Testis (tissue), 3 donors: ENCODE data around the gene ANKRD11. TPM values are rescaled to one million over a fixed set of nuclear protein-coding genes. Genes with fewer than 3 reads are reported as not detected.

Experiments used
- DNase-seq: peaks from one replicate; pipeline ENCODE4 v3.0.0-alpha.2; 2019
- H3K27ac ChIP-seq, 2 donors: fragments of 200-600 bp; sonication (generic); one replicate each; pipeline ENCODE4 v1.5.1; 2019
- H3K27me3 ChIP-seq: fragments of 200-600 bp; sonication (generic); one replicate; pipeline ENCODE4 v1.5.1; 2019
- H3K36me3 ChIP-seq: fragments of 200-600 bp; sonication (generic); one replicate; pipeline ENCODE4 v1.5.1; 2017; ENCODE audit warnings: low read depth; ENCODE audit errors: missing control alignments
- H3K4me1 ChIP-seq: fragments of 200-600 bp; sonication (generic); one replicate; pipeline ENCODE4 v1.5.1; 2019
- H3K4me3 ChIP-seq, 2 donors: fragments of 200-600 bp; sonication (generic); one replicate each; pipeline ENCODE4 v1.5.1; 2017 to 2019
- H3K9me3 ChIP-seq: fragments of 200-600 bp; sonication (generic); one replicate; pipeline ENCODE4 v1.5.1; 2017
- CTCF ChIP-seq, 3 experiments: fragments of 450-650 bp in 2 of 3; fragments of 200-600 bp in 1 of 3; sonication (generic) in 1 of 3; IDR thresholded peaks; one replicate each; pipeline ENCODE4 v1.5.1; 2016 to 2019; ENCODE audit warnings: antibody characterized with exemption in 3 of 3, mild to moderate bottlenecking in 2 of 3, moderate library complexity in 1 of 3
- POLR2A ChIP-seq: fragments of 450-650 bp; IDR thresholded peaks from one replicate; pipeline ENCODE4 v1.6.1; 2017; ENCODE audit warnings: antibody characterized with exemption, mild to moderate bottlenecking, moderate library complexity
- WGBS, 2 donors: methylation state at CpG; one replicate each; pipeline ENCODE4 v1.1.5; 2018; 5-methylcytosine and 5-hydroxymethylcytosine counted together
- intact Hi-C: fragments of 100-400 bp; cut with DNase I; formaldehyde crosslinking; loops from one replicate; pipeline ENCODE4 v1.15.1; 2023; ENCODE audit warnings: low total_unique reads
- polyA plus RNA-seq: library from polyadenylated mRNA; stranded (reverse); fragments of 350-450 nt; fragmentation: Illumina TruSeq; extraction: RNeasy Lipid Tissue Mini Kit (QIAGEN cat#74804); gene quantifications from one replicate; pipeline ENCODE4 v1.2.3, GENCODE V29; 2014; ENCODE audit warnings: low read depth, low replicate concordance; ENCODE audit not compliant: insufficient read depth
- total RNA-seq, 2 donors: library from RNA; depleted of rRNA; stranded (reverse); fragments of >200 nt; gene quantifications; one replicate each; pipeline ENCODE4 v1.2.3, GENCODE V29; 2016

The ANKRD11 gene
- total and polyA plus RNA-seq, 3 donors from 2014 or later = 49.7 to 187 (median 150) TPM

GRCh38 chr16:89312598-89313299, 177.6 kb downstream of the ANKRD11 start:
- H3K9me3 ChIP-seq = no peaks in the 10 kb centered on the region
- no peak for DNase-seq
- intact Hi-C loops = no loop called here
- whole genome bisulfite sequencing, 2 donors = 77 to 80% methylated on average over 6 to 22 of the region's 22 CpGs
- TF ChIP-seq CTCF (IDR thresholded peaks at IDR 0.05) (no peak), POLR2A (no peak)
- H3K4me3 ChIP-seq = no peak overlapping the region
- peaks cover 18% of the 10 kb centered on the region for H3K4me1 ChIP-seq
- no peaks in the 10 kb centered on the region for H3K27me3 ChIP-seq
- no peak overlapping the region for H3K27ac ChIP-seq
- H3K36me3 ChIP-seq = no peaks in the 10 kb centered on the region

GRCh38 chr16:89312194-89312593, 178.2 kb downstream of the ANKRD11 start:
- Histone ChIP-seq H3K4me3 (no peak overlapping the region), H3K9me3 (no peaks in the 10 kb centered on the region), H3K27me3 (no peaks in the 10 kb centered on the region), H3K36me3 (no peaks in the 10 kb centered on the region), H3K4me1 (peaks cover 17% of the 10 kb centered on the region), H3K27ac (no peak overlapping the region)
- peak; percentile 58 for DNase-seq
- 71 to 73% methylated on average over 11 of the region's 11 CpGs for WGBS, 2 donors
- intact Hi-C loops = no loop called here
- TF ChIP-seq POLR2A = no peak
- TF ChIP-seq CTCF (IDR thresholded peaks at IDR 0.05) = no peak

GRCh38 chr16:89311636-89312035, 178.7 kb downstream of the ANKRD11 start:
- Histone ChIP-seq H3K36me3 (no peaks in the 10 kb centered on the region), H3K4me3 (no peak overlapping the region), H3K9me3 (no peaks in the 10 kb centered on the region), H3K4me1 (peaks cover 15% of the 10 kb centered on the region), H3K27me3 (no peaks in the 10 kb centered on the region), H3K27ac (no peak overlapping the region)
- intact Hi-C loops = no loop called here
- DNase-seq = no peak
- TF ChIP-seq POLR2A (no peak), CTCF (IDR thresholded peaks at IDR 0.05) (no peak)
- WGBS, 2 donors = 84 to 93% methylated on average over 6 of the region's 6 CpGs

GRCh38 chr16:89309438-89310122, 180.8 kb downstream of the ANKRD11 start:
- intact Hi-C loops = no loop called here
- TF ChIP-seq POLR2A (no peak), CTCF (IDR thresholded peaks at IDR 0.05) (no peak)
- no peak overlapping the region for H3K4me3 ChIP-seq
- no peaks in the 10 kb centered on the region for H3K36me3 ChIP-seq
- DNase-seq = no peak
- no peaks in the 10 kb centered on the region for H3K27me3 ChIP-seq
- WGBS, 2 donors = 76 to 80% methylated on average over 16 of the region's 16 CpGs
- H3K27ac ChIP-seq = no peak overlapping the region
- no peaks in the 10 kb centered on the region for H3K9me3 ChIP-seq
- H3K4me1 ChIP-seq = peaks cover 10% of the 10 kb centered on the region
